Cardiac septum (tissue), 1 donor: ENCODE measurements around the gene PROX1. TPM values are rescaled to one million over a fixed set of nuclear protein-coding genes. Genes with fewer than 3 reads are reported as not detected.

ENCODE experiments used
- DNase-seq: peaks from one replicate; pipeline ENCODE4 v3.0.0-alpha.2; 2020; ENCODE audit warnings: low spot score
- intact Hi-C: fragments of 100-400 bp; cut with DNase I; formaldehyde crosslinking; loops from one replicate; pipeline ENCODE4 v1.14.0; 2022
- long read RNA-seq: library from polyadenylated mRNA; unstranded; transcript quantifications from one replicate; pipeline ENCODE4 v2.0.0, GENCODE V29; 2021
- total RNA-seq: library from RNA; stranded (reverse); fragmentation: NEBNext Ultra II Directional; extraction: Animal tissue kit (Norgen Biotek cat#: 25700); gene quantifications from one replicate; pipeline ENCODE4 v1.2.1, GENCODE V29; 2021
- donor health status: DM: no; HTN: no; CAD: no.

The PROX1 gene, protein sequence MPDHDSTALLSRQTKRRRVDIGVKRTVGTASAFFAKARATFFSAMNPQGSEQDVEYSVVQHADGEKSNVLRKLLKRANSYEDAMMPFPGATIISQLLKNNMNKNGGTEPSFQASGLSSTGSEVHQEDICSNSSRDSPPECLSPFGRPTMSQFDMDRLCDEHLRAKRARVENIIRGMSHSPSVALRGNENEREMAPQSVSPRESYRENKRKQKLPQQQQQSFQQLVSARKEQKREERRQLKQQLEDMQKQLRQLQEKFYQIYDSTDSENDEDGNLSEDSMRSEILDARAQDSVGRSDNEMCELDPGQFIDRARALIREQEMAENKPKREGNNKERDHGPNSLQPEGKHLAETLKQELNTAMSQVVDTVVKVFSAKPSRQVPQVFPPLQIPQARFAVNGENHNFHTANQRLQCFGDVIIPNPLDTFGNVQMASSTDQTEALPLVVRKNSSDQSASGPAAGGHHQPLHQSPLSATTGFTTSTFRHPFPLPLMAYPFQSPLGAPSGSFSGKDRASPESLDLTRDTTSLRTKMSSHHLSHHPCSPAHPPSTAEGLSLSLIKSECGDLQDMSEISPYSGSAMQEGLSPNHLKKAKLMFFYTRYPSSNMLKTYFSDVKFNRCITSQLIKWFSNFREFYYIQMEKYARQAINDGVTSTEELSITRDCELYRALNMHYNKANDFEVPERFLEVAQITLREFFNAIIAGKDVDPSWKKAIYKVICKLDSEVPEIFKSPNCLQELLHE
- total RNA-seq: 110 TPM
- long read RNA-seq, full-length matches to known transcripts: 4 of 18 reads
- long read RNA-seq, partial matches to known transcripts: 4 of 18 reads
- long read RNA-seq, other reads (novel, unspliced or antisense): 10 of 18 reads

DNA sequence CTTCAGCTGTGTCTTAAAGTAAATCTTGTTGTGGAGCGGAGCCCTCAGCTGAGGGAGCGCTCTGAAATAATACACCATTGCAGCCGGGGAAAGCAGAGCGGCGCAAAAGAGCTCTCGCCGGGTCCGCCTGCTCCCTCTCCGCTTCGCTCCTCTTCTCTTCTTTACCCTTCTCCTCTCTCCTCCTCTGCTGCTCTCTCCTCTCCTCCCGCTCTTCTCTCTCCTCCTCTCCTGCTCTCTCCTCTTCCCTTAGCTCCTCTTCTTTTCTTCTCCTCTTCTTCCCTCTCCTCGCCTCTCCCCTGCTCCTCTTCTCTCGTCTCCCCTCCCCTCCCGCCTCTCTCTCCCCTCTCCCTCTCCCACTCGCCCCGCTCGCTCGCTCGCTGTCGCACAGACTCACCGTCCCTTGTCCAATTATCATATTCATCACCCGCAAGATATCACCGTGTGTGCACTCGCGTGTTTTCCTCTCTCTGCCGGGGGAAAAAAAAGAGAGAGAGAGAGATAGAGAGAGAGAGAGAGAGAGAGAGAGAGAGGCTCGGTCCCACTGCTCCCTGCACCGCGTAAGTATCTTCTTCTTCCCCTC, at the start of gene PROX1:
Gene PROX1 (plus strand): TSS at position 47 of the 580 bp plus-strand sequence. CDS start 8,563 bp downstream, outside the sequence.
- intact Hi-C loops: loop anchor here (2.0 to 10.0 kb wide), 3 partner anchors 43 to 743 kb away; no protein-coding TSS in a partner anchor
- no peak for DNase-seq

DNA sequence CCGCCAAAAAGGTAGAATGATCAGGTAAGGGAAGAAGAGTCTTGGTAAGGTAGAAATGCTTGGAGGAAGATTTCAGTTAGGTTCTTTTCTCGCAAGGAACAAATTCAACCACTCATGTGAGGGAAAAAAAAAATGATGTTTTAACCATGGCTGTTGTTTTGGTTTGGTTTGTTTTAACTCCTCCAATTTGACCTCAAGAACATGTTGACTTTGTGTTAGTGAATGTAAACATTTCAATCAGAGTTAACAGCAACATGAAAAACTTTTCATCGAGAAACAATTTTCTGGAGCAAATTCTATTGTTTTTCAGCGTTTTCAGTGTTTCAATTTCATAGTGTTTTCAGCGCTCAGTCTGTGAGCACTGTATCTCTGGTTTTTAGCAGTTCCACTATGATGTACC, 49.0 kb upstream of the PROX1 start:
- DNase-seq: no peak
- intact Hi-C loops: loop anchor here (5.0 kb wide), 1 partner anchor 44 kb away; no protein-coding TSS in a partner anchor

GRCh38 chr1:213939888-213940287, 47.9 kb upstream of the PROX1 start:
- no peak for DNase-seq
- intact Hi-C loops: loop anchor here (5.0 kb wide), 1 partner anchor 42 kb away; no protein-coding TSS in a partner anchor

GRCh38 chr1:213940947-213941346, 46.8 kb upstream of the PROX1 start:
- intact Hi-C loops: no loop called here
- DNase-seq: no peak

- DNase-seq: no peak
- intact Hi-C loops: no loop called here
Observed at GRCh38 chr1:213942061-213942460, 45.7 kb upstream of the PROX1 start.

GRCh38 chr1:213947200-213947801, 40.5 kb upstream of the PROX1 start:
- no peak for DNase-seq
- intact Hi-C loops: no loop called here

- DNase-seq: no peak
- intact Hi-C loops: no loop called here
Observed at GRCh38 chr1:213951876-213952275, 35.9 kb upstream of the PROX1 start.

DNA sequence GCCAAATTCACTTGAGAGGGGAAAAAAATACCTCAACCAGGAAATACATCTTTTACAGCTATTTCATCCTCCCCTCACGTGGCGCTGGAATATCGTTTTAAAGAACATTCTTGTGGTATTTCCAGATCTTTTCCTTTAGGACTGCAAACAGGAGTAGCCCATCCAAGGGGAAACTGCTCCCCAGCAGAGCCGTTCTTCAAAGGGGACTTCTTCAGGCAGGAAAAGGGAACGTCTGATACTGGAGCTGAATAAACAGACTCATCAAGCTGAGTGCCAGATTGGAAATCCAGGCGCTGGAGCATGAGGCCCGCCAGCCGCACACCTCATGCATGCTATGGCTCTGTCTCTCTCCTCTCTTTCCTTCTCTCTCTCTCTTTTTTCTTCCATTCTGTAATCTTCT, 34.0 kb upstream of the PROX1 start:
- intact Hi-C loops: no loop called here
- no peak for DNase-seq

- no peak for DNase-seq
- intact Hi-C loops: no loop called here
Observed at GRCh38 chr1:213956295-213956770, 31.4 kb upstream of the PROX1 start.

GRCh38 chr1:213958346-213958745, 29.4 kb upstream of the PROX1 start:
- intact Hi-C loops: no loop called here
- no peak for DNase-seq

- DNase-seq: no peak
- intact Hi-C loops: no loop called here
Observed at GRCh38 chr1:213960963-213961362, 26.8 kb upstream of the PROX1 start.

DNA sequence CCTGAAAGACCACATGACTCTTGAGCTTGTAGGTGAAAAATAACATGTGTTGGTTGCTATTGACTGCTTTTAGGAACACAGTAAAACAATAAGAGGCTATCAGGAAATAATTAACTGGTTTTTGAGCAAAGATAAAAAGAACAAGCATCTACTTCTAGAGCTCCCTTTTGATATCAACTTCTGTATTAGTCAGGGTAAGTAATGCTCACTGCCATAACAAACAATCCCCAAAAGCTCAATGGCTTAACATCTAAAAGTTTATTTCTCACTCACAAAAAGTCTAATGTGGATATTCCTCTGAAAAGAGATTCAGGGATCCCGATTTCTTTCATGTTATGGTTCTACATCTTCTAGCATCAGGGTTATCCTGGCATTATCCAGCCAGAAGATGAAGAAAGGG, 25.3 kb upstream of the PROX1 start:
- intact Hi-C loops: no loop called here
- no peak for DNase-seq

DNA sequence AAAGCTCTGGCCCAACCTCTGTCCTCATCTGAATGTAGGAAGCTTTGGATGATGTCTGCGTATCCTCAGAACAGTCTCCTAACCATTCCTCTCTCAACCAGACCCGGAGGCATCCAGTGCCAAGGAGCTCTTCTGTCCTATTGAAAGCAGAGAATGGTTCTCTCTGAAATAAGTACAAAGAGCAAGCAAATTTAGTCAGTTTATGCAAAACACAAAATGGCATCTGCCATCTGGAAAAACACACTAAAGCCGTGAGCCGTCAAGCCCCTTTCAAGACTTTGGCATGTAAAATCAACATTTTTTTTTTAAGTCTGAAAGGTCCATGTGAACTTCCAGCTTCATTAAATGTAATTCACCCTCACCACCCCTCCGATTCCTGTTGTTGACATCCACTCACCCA, 21.7 kb upstream of the PROX1 start:
- intact Hi-C loops: no loop called here
- DNase-seq: no peak

GRCh38 chr1:213968146-213968825, 19.5 kb upstream of the PROX1 start:
- no peak for DNase-seq
- intact Hi-C loops: no loop called here

- no peak for DNase-seq
- intact Hi-C loops: no loop called here
Observed at GRCh38 chr1:213969958-213970555, 17.7 kb upstream of the PROX1 start.

- no peak for DNase-seq
- intact Hi-C loops: no loop called here
Observed at GRCh38 chr1:213972141-213972540, 15.6 kb upstream of the PROX1 start.

DNA sequence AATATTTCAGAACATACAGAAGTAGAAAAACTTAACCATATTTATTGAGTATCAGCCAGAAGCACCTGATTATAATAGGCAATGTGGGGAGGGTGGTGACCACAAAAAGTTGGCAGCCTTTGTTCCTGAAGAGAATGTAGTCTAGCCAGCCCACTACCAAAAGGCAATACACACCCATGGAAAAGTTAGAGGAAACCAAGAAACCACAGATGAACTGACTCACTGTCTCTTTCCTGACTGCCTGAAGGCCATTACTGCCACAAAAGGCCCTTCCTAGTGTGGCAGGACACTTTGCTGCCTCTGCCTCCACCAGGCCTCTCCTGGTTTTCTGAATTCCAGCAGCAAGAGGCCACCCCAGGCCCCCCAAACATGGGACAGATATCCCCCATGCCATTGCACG, 14.6 kb upstream of the PROX1 start:
- intact Hi-C loops: no loop called here
- DNase-seq: no peak

DNA sequence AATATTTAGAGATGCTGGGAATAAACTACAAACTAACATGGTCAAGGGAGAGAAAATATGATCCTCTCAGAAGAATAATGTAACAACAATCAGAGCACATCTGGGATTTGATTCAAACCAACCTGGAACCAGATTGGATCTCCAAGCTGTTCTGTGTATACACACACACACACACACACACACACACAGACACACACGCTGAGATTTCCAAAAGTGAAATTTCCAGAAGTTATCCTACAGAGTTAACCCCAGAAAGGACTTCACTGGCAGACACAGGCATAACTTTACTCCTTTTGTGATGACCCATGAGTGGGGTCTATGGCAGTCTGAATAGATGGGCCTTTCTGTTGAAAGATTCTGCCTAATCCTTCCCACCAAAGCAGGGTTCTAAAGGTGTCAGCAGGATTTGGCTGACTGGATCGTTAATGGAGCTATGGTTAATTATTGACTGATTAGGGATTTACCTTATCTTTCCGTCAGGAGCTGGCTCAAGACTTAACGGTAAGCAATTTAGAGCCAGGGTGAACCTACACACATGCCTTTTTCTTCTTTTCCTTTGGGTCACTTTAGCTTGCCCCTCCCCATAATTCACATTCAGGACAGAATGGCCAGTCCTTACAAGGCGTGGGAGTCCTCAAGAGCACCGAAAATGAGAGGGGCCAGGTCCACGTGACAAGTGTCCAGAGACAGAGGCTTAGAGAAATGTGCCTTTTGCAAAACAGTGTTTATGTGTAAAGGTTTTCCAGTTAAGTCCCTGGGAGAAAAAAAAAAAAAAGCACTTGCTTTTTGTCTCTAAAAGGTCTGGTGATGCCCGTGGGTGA, 10.9 kb upstream of the PROX1 start:
- intact Hi-C loops: loop anchor here (5.0 kb wide), 1 partner anchor 410 kb away; no protein-coding TSS in a partner anchor
- no peak for DNase-seq
